HG03159 (cell line): ENCODE measurements around the gene MIEF2.
"Not testable (repeated sequence)": the region's sequence is repeated elsewhere in the genome, so short reads cannot be mapped to it uniquely, and the experiment has no call there.

Experiments used
- ATAC-seq: cut with Tn5 transposase; IDR thresholded peaks from one replicate; pipeline ENCODE4 v1.9.1; 2021; ENCODE audit warnings: mild to moderate bottlenecking, moderate library complexity; ENCODE audit not compliant: unreplicated experiment

Gene MIEF2

GRCh38 chr17:18260332-18261145 is at the start of gene MIEF2:
TSS of gene MIEF2 (plus strand) at chr17:18260662. CDS start at chr17:18262721, 2,059 bp downstream.
- ATAC-seq, result peak; percentile 77

GRCh38 chr17:18213666-18214270 is 46.7 kb upstream of the MIEF2 start:
- no peak for ATAC-seq

GRCh38 chr17:18216906-18217305 is 43.6 kb upstream of the MIEF2 start:
- ATAC-seq, result not testable (repeated sequence)

- no peak for ATAC-seq
Observed at GRCh38 chr17:18217412-18218015, 42.9 kb upstream of the MIEF2 start.

- no peak for ATAC-seq
Observed at GRCh38 chr17:18218756-18219415, 41.6 kb upstream of the MIEF2 start.

- no peak for ATAC-seq
Observed at GRCh38 chr17:18224053-18224386, 36.4 kb upstream of the MIEF2 start.

- ATAC-seq, result no peak
Observed at GRCh38 chr17:18224387-18225120, 35.9 kb upstream of the MIEF2 start.

- ATAC-seq, result peak; percentile 84
Observed at GRCh38 chr17:18225121-18225641, 35.3 kb upstream of the MIEF2 start, which contains the start of gene LLGL1. TSS of gene LLGL1 (plus strand) at chr17:18225635. CDS start at chr17:18225683, 48 bp downstream.

- ATAC-seq, result peak; percentile 3
Observed at GRCh38 chr17:18225642-18226283, 34.7 kb upstream of the MIEF2 start.

GRCh38 chr17:18226284-18226945 is 34.0 kb upstream of the MIEF2 start:
- ATAC-seq, result no peak

GRCh38 chr17:18227635-18228034 is 32.8 kb upstream of the MIEF2 start:
- ATAC-seq, result no peak

GRCh38 chr17:18228176-18228682 is 32.2 kb upstream of the MIEF2 start:
- ATAC-seq, result no peak

- ATAC-seq, result no peak
Observed at GRCh38 chr17:18229254-18229653, 31.2 kb upstream of the MIEF2 start.

- ATAC-seq, result no peak
Observed at GRCh38 chr17:18229771-18230170, 30.7 kb upstream of the MIEF2 start.

GRCh38 chr17:18230288-18231141 is 29.9 kb upstream of the MIEF2 start:
- ATAC-seq, result no peak

GRCh38 chr17:18231164-18231563 is 29.3 kb upstream of the MIEF2 start:
- ATAC-seq, result no peak

- no peak for ATAC-seq
Observed at GRCh38 chr17:18233803-18234518, 26.5 kb upstream of the MIEF2 start.
